SK-N-SH (cell line): ENCODE data around the gene CNBD2. TPM values are rescaled to one million over a fixed set of nuclear protein-coding genes. Genes with fewer than 3 reads are reported as not detected.

ENCODE experiments used
- CTCF ChIA-PET: fragments of 300-600, 350-600 bp; formaldehyde crosslinking; extraction: SDS; loops from one replicate; lab custom pipeline; 2021; lab: Yijun Ruan, JAX
- POLR2A ChIA-PET: fragments of 350-600 bp; sonication (Branson Sonifier 250); formaldehyde crosslinking; extraction: SDS; loops from one replicate; lab custom pipeline; 2020; ENCODE audit warnings: antibody characterized with exemption, inconsistent platforms; lab: Yijun Ruan, JAX
- DNase-seq: peaks from one replicate; pipeline ENCODE4 v3.0.0; 2012
- H2AFZ ChIP-seq: fragments of 200-600 bp; sonication (generic); 2 replicates; pipeline ENCODE4 v1.8.1; 2016; ENCODE audit warnings: antibody characterized with exemption, mild to moderate bottlenecking, low read depth
- H3F3A ChIP-seq: fragments of 200-600 bp; sonication (generic); replicated peaks from 2 replicates; pipeline ENCODE3; 2016; ENCODE audit warnings: antibody characterized with exemption, mild to moderate bottlenecking; ENCODE audit not compliant: insufficient read depth
- H3K27ac ChIP-seq, 2 experiments: fragments of 200-500 bp in 1 of 2; fragments of 200-600 bp in 1 of 2; sonication (Bioruptor generic) in 1 of 2; sonication (generic), shearing (Covaris generic) in 1 of 2; 2 replicates each; pipeline versions ENCODE4 v1.5.1 to v1.6.1; 2014 to 2016; ENCODE audit warnings: low read depth in 2 of 2, inconsistent platforms in 1 of 2, low read length in 1 of 2, mild to moderate bottlenecking in 1 of 2, mixed read lengths in 1 of 2
- H3K27me3 ChIP-seq: fragments of 200-600 bp; sonication (generic), shearing (Covaris generic); 2 replicates; pipeline ENCODE4 v1.6.1; 2016; ENCODE audit warnings: mixed run types; ENCODE audit not compliant: insufficient read depth
- H3K36me3 ChIP-seq, 2 experiments: fragments of 200-500 bp in 1 of 2; fragments of 200-600 bp in 1 of 2; sonication (Bioruptor generic) in 1 of 2; sonication (generic) in 1 of 2; replicated peaks in 1 of 2; 2 replicates each; pipeline versions ENCODE3 to v1.5.1; 2014 to 2016; ENCODE audit warnings: low read length in 1 of 2, mild to moderate bottlenecking in 1 of 2; ENCODE audit not compliant: insufficient read depth in 2 of 2, control insufficient read depth in 1 of 2
- H3K4me1 ChIP-seq, 2 experiments: fragments of 200-500 bp in 1 of 2; fragments of 200-600 bp in 1 of 2; sonication (Bioruptor generic) in 1 of 2; sonication (generic), shearing (Covaris generic) in 1 of 2; 2 replicates each; pipeline versions ENCODE4 v1.5.1 to v1.6.1; 2014 to 2016; ENCODE audit warnings: low read depth in 1 of 2, low read length in 1 of 2, mixed run types in 1 of 2; ENCODE audit not compliant: insufficient read depth in 2 of 2, control insufficient read depth in 1 of 2
- H3K4me2 ChIP-seq: fragments of 200-600 bp; sonication (generic), shearing (Covaris generic); 2 replicates; pipeline ENCODE4 v1.6.1; 2017; ENCODE audit warnings: mixed run types
- H3K4me3 ChIP-seq, 2 experiments: fragments of 200-500 bp in 1 of 2; fragments of 200-600 bp in 1 of 2; sonication (Bioruptor generic) in 1 of 2; sonication (generic), shearing (Covaris generic) in 1 of 2; 2 replicates each; pipeline versions ENCODE4 v1.5.1 to v1.8.1; 2014 to 2016; ENCODE audit warnings: low read depth in 2 of 2, inconsistent platforms in 1 of 2, low read length in 1 of 2, mild to moderate bottlenecking in 1 of 2, mixed read lengths in 1 of 2, moderate library complexity in 1 of 2
- H3K79me2 ChIP-seq: fragments of 200-600 bp; sonication (generic); 2 replicates; pipeline ENCODE4 v1.8.1; 2017; ENCODE audit warnings: mild to moderate bottlenecking; ENCODE audit not compliant: insufficient read depth
- H3K9ac ChIP-seq: fragments of 200-600 bp; sonication (generic); 2 replicates; pipeline ENCODE4 v1.6.1; 2017; ENCODE audit warnings: mixed run types
- H3K9me2 ChIP-seq: fragments of 200-600 bp; sonication (generic); 2 replicates; pipeline ENCODE4 v1.6.1; 2017; ENCODE audit warnings: mixed run types
- H3K9me3 ChIP-seq: fragments of 200-600 bp; sonication (generic); 2 replicates; pipeline ENCODE4 v1.6.1; 2017; ENCODE audit warnings: mixed run types, mild to moderate bottlenecking, moderate library complexity
- H4K20me1 ChIP-seq: fragments of 200-600 bp; sonication (generic); 2 replicates; pipeline ENCODE4 v1.6.1; 2017; ENCODE audit warnings: mild to moderate bottlenecking, mixed run types; ENCODE audit not compliant: insufficient read depth
- CTCF ChIP-seq: fragments of 200-600 bp; sonication (generic); IDR thresholded peaks from 2 replicates; pipeline ENCODE4 v1.6.1; 2017; ENCODE audit warnings: antibody characterized with exemption, mild to moderate bottlenecking, moderate library complexity
- FOXJ3 ChIP-seq: sonication (generic); formaldehyde crosslinking; IDR thresholded peaks from 2 replicates; pipeline ENCODE4 v1.5.1; 2020; ENCODE audit warnings: mild to moderate bottlenecking, missing genetic modification reagents
- GABPA ChIP-seq: IDR thresholded peaks from 2 replicates; pipeline ENCODE4 v1.4.0; 2012; ENCODE audit warnings: low read depth, mild to moderate bottlenecking
- GATA2 ChIP-seq: sonication (generic); formaldehyde crosslinking; IDR thresholded peaks from 2 replicates; pipeline ENCODE4 v1.5.0; 2020; ENCODE audit warnings: mild to moderate bottlenecking, missing genetic modification reagents
- IRF3 ChIP-seq: fragments of 150-350 bp; IDR thresholded peaks from 2 replicates; pipeline ENCODE4 v1.6.1; 2016; ENCODE audit warnings: mild to moderate bottlenecking, low read depth, low read length
- NRF1 ChIP-seq: IDR thresholded peaks from 2 replicates; pipeline ENCODE4 v1.6.1; 2012; ENCODE audit warnings: low read depth, mild to moderate bottlenecking, low read length
- PBX3 ChIP-seq: IDR thresholded peaks from 2 replicates; pipeline ENCODE4; 2012
- POLR2AphosphoS5 ChIP-seq: IDR thresholded peaks from 2 replicates; pipeline ENCODE4 v1.6.1; 2012; ENCODE audit warnings: low read depth, low read length
- RAD21 ChIP-seq: IDR thresholded peaks from 2 replicates; pipeline ENCODE4 v1.6.1; 2012; ENCODE audit warnings: mild to moderate bottlenecking, low read length
- RCOR1 ChIP-seq: fragments of 150-350 bp; IDR thresholded peaks from 2 replicates; pipeline ENCODE4 v1.6.1; 2017; ENCODE audit warnings: antibody characterized with exemption, low read length
- RFX5 ChIP-seq: IDR thresholded peaks from 2 replicates; pipeline ENCODE4 v1.6.1; 2012; ENCODE audit warnings: mild to moderate bottlenecking, improper control_type of control experiment, low read length
- SIN3A ChIP-seq: IDR thresholded peaks from 2 replicates; pipeline ENCODE4 v1.6.1; 2012; ENCODE audit warnings: low read depth, mild to moderate bottlenecking, low read length, moderate library complexity, borderline replicate concordance
- SMC3 ChIP-seq: IDR thresholded peaks from 2 replicates; pipeline ENCODE4 v1.6.1; 2012; ENCODE audit warnings: low read depth, low read length, improper control_type of control experiment
- USF1 ChIP-seq: IDR thresholded peaks from 2 replicates; pipeline ENCODE4 v1.4.0; 2012; ENCODE audit warnings: low read depth, borderline replicate concordance
- YY1 ChIP-seq: IDR thresholded peaks from 2 replicates; pipeline ENCODE4 v1.4.0; 2012; ENCODE audit warnings: low read depth, mild to moderate bottlenecking
- WGBS: methylation state at CpG from one replicate; pipeline ENCODE4 v1.1.6; 2017; ENCODE audit warnings: low lambda C conversion rate; 5-methylcytosine and 5-hydroxymethylcytosine counted together
- polyA plus RNA-seq, 3 experiments: library from polyadenylated mRNA; depleted of rRNA; stranded (reverse); fragments of >200 nt; gene quantifications; 2 replicates each; pipeline ENCODE4 v1.2.3, GENCODE V29; 2012
- TF ChIP-seq, protein P1 (sequence below): IDR thresholded peaks from 2 replicates; pipeline ENCODE4 v1.4.0; 2012; ENCODE audit warnings: low read depth, borderline replicate concordance

The CNBD2 gene
- polyA plus RNA-seq, 1 of the 3 experiments (the other 2 are of a cell fraction) = 5.6 TPM

DNA sequence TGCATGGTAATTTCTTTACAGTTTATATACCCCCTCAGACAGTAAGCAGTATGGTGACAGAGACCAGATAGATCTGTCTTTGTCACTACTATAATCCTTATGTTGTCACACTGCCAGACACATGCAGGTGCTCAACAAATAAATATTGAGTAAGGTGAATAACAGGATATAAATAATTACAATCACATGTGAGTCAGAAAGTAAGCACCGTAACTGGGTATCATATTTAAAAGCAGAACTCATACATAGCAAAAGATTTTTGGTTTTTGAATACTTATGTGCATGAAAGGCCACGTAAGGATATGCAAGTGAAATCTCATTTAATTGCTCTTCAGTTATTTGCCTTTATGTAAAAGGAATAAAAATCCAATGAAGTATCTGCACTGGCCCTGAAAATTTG, 17.4 kb downstream of the CNBD2 start:
- CTCF ChIA-PET = interaction anchor here (0.6 to 15.0 kb wide), 2 partner anchors 34 to 156 kb away, joined by 3 to 560 read pairs; no protein-coding TSS in a partner anchor
- no peaks in the 10 kb centered on the region for H3K79me2 ChIP-seq
- H4K20me1 ChIP-seq = no peaks in the 10 kb centered on the region

DNA sequence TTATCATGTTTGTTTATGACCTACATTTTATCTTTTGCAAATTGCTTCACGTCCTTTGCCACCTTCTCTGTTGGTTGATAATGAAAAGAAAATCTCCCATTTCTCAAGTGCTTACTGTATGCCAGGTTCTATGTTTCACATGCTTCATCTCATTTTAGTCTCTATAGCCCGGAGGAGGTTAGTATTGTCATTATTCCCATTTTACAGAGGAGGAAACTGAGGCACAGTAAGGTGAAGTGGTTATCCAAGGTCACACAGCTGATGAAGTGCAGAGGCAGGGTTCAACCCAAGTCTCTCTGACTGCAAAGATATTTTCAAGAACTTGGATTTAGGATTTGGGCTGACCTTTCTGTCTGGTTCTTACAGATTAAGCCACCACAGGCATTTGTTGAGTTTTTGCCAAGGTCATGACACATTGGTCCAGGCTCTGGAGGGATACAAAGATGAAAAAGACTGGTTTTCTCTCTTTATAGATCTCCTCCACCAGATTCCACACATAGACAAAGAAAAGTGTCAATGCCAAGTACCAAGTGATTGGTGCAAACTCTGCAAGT, 20.6 kb downstream of the CNBD2 start:
- no peaks in the 10 kb centered on the region for H3K79me2 ChIP-seq
- H2AFZ ChIP-seq = no peak overlapping the region
- no peak overlapping the region for H3K4me3 ChIP-seq
- no peak overlapping the region for H3K27ac ChIP-seq
- H3K9me2 ChIP-seq = no peaks in the 10 kb centered on the region
- CTCF ChIA-PET = interaction anchor here (2.9 to 15.0 kb wide), 3 partner anchors 34 to 211 kb away, joined by 22 to 560 read pairs (median 28); partner anchors contain the start of gene SCAND1
- no peaks in the 10 kb centered on the region for H3K36me3 ChIP-seq
- H3K4me1 ChIP-seq = no peaks in the 10 kb centered on the region
- no peaks in the 10 kb centered on the region for H3K9me3 ChIP-seq
- H3K9ac ChIP-seq = no peak overlapping the region
- 70% methylated on average over 2 of the region's 2 CpGs for WGBS
- no peaks in the 10 kb centered on the region for H4K20me1 ChIP-seq
- no peak for DNase-seq
- H3F3A ChIP-seq = peaks cover 12% of the 10 kb centered on the region
- no peaks in the 10 kb centered on the region for H3K27me3 ChIP-seq
- H3K4me2 ChIP-seq = no peak overlapping the region
- POLR2A ChIA-PET = no interaction called here
- TF ChIP-seq NRF1 = no peak
- TF ChIP-seq, protein P1, sequence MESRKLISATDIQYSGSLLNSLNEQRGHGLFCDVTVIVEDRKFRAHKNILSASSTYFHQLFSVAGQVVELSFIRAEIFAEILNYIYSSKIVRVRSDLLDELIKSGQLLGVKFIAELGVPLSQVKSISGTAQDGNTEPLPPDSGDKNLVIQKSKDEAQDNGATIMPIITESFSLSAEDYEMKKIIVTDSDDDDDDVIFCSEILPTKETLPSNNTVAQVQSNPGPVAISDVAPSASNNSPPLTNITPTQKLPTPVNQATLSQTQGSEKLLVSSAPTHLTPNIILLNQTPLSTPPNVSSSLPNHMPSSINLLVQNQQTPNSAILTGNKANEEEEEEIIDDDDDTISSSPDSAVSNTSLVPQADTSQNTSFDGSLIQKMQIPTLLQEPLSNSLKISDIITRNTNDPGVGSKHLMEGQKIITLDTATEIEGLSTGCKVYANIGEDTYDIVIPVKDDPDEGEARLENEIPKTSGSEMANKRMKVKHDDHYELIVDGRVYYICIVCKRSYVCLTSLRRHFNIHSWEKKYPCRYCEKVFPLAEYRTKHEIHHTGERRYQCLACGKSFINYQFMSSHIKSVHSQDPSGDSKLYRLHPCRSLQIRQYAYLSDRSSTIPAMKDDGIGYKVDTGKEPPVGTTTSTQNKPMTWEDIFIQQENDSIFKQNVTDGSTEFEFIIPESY = no peak
- TF ChIP-seq RCOR1 = no peak
- no peak for TF ChIP-seq YY1
- no peak for TF ChIP-seq SIN3A
- no peak for TF ChIP-seq USF1
- no peak for TF ChIP-seq PBX3
- no peak for TF ChIP-seq GATA2
- no peak for TF ChIP-seq RFX5
- TF ChIP-seq POLR2AphosphoS5 = no peak
- no peak for TF ChIP-seq RAD21
- TF ChIP-seq GABPA = no peak

More for the DNA sequence above, 17.4 kb downstream of the CNBD2 start:
- no peaks in the 10 kb centered on the region for H3K9me3 ChIP-seq
- H2AFZ ChIP-seq = no peak overlapping the region
- POLR2A ChIA-PET = no interaction called here
- H3F3A ChIP-seq = peaks cover 4% of the 10 kb centered on the region
- DNase-seq = no peak
- no peaks in the 10 kb centered on the region for H3K36me3 ChIP-seq
- no peaks in the 10 kb centered on the region for H3K9me2 ChIP-seq
- H3K4me3 ChIP-seq = no peak overlapping the region
- H3K4me2 ChIP-seq = no peak overlapping the region
- no peak for TF ChIP-seq FOXJ3 (CRISPR knock-in tag)
- TF ChIP-seq RCOR1 = no peak
- no peak for TF ChIP-seq SMC3
- no peak for TF ChIP-seq CTCF
- no peak for TF ChIP-seq YY1
- TF ChIP-seq SIN3A = no peak
- no peak for TF ChIP-seq RFX5
- TF ChIP-seq IRF3 = no peak
- H3K4me1 ChIP-seq = no peaks in the 10 kb centered on the region
- no peak overlapping the region for H3K9ac ChIP-seq
- no peaks in the 10 kb centered on the region for H3K27me3 ChIP-seq
- WGBS = 71% methylated on average over 2 of the region's 2 CpGs
- H3K27ac ChIP-seq = no peak overlapping the region
